ENCODE data around the gene ACAA2. TPM values are rescaled to one million over a fixed set of nuclear protein-coding genes. Genes with fewer than 3 reads are reported as not detected.

The ACAA2 gene
- total and polyA plus RNA-seq, 4 donors = 55.6 to 1,315 (median 646) TPM

- no peaks in the 10 kb centered on the region for H3K27me3 ChIP-seq (ENCODE audit: control insufficient read depth in 4 of 4, insufficient read depth in 4 of 4, low read length in 3 of 4)
- 83% methylated on average over 8 of the region's 8 CpGs for WGBS
Measured at GRCh38 chr18:49778826-49779465, 34.4 kb downstream of the ACAA2 start.

GRCh38 chr18:49769047-49769728, 44.1 kb downstream of the ACAA2 start:
- Histone ChIP-seq H3K27me3 (ENCODE audit: control insufficient read depth in 4 of 4, insufficient read depth in 4 of 4, low read length in 3 of 4) (no peaks in the 10 kb centered on the region), H3K36me3 (ENCODE audit: control insufficient read depth in 4 of 4, insufficient read depth in 3 of 4, low read depth in 1 of 4, low read length in 3 of 4) (no peaks in the 10 kb centered on the region), H3K9ac (ENCODE audit: low read depth in 1 of 2, low read length in 2 of 2) (no peak overlapping the region), H3K9me3 (ENCODE audit: control insufficient read depth in 4 of 4, low read length in 3 of 4) (no peaks in the 10 kb centered on the region), H3K4me3 (ENCODE audit: low read depth in 1 of 3, low read length in 3 of 3) (no peak overlapping the region), H3K4me1 (ENCODE audit: control insufficient read depth in 4 of 4, insufficient read depth in 4 of 4, low read length in 3 of 4) (peaks cover 0 to 13% (median 12%) of the 10 kb centered on the region in 4 donors), H3K27ac (ENCODE audit: low read depth in 1 of 2, low read length in 2 of 2) (peak overlapping the region; percentile 20 to 31)
- DNase-seq (ENCODE audit: low spot score) = no peak
- TF ChIP-seq SP1 (IDR thresholded peaks at IDR 0.05) (peak; percentile 49), JUND (IDR thresholded peaks at IDR 0.05) (no peak), YY1 (IDR thresholded peaks at IDR 0.05) (no peak), MAX (IDR thresholded peaks at IDR 0.05) (no peak), RXRA (IDR thresholded peaks at IDR 0.05) (peak; percentile 40 to 47), ATF3 (IDR thresholded peaks at IDR 0.05) (no peak), HNF4A (conservative IDR thresholded peaks at IDR 0.05) (peak; percentile 46 to 50), RAD21 (IDR thresholded peaks at IDR 0.05) (peak in 1 of 2 donors; percentile 54)
- WGBS = 80% methylated on average over 1 of the region's 1 CpG

More at GRCh38 chr18:49778826-49779465, 34.4 kb downstream of the ACAA2 start:
- no peak overlapping the region for H3K27ac ChIP-seq (ENCODE audit: low read depth in 1 of 2, low read length in 2 of 2)
- peaks cover 5 to 25% (median 20%) of the 10 kb centered on the region in 4 donors for H3K36me3 ChIP-seq (ENCODE audit: control insufficient read depth in 4 of 4, insufficient read depth in 3 of 4, low read depth in 1 of 4, low read length in 3 of 4)
- H3K9ac ChIP-seq (ENCODE audit: low read depth in 1 of 2, low read length in 2 of 2) = no peak overlapping the region
- no peak for DNase-seq (ENCODE audit: low spot score)
- no peak overlapping the region for H3K4me3 ChIP-seq (ENCODE audit: low read depth in 1 of 3, low read length in 3 of 3)
- no peaks in the 10 kb centered on the region for H3K4me1 ChIP-seq (ENCODE audit: control insufficient read depth in 4 of 4, insufficient read depth in 4 of 4, low read length in 3 of 4)
- no peaks in the 10 kb centered on the region for H3K9me3 ChIP-seq (ENCODE audit: control insufficient read depth in 4 of 4, low read length in 3 of 4)
- TF ChIP-seq SP1 (IDR thresholded peaks at IDR 0.05) = no peak
- TF ChIP-seq FOXA1 (IDR thresholded peaks at IDR 0.05) = no peak
- no peak for TF ChIP-seq JUND (IDR thresholded peaks at IDR 0.05)
- no peak for TF ChIP-seq GABPA (IDR thresholded peaks at IDR 0.05 in 1 of 2, conservative IDR thresholded peaks at IDR 0.05 in 1 of 2)
- TF ChIP-seq MAX (IDR thresholded peaks at IDR 0.05) = no peak
- no peak for TF ChIP-seq TAF1 (conservative IDR thresholded peaks at IDR 0.05)
- TF ChIP-seq CTCF (IDR thresholded peaks at IDR 0.05; ENCODE audit: low read depth, low read length, missing input control) = no peak
- no peak for TF ChIP-seq NR2F2 (IDR thresholded peaks at IDR 0.05)
- no peak for TF ChIP-seq EGR1 (IDR thresholded peaks at IDR 0.05; ENCODE audit: low read depth in 2 of 2)
- no peak for TF ChIP-seq HNF4A (conservative IDR thresholded peaks at IDR 0.05)
- no peak for TF ChIP-seq HNF4G (IDR thresholded peaks at IDR 0.05)
- TF ChIP-seq ATF3 (IDR thresholded peaks at IDR 0.05) = no peak
- no peak for TF ChIP-seq RXRA (IDR thresholded peaks at IDR 0.05)
- TF ChIP-seq YY1 (IDR thresholded peaks at IDR 0.05) = no peak
